NCI-H510A treated with DMSO at 0.1 percent for 48 hours (cell line): ENCODE measurements around the gene SMIM14.

ENCODE experiments used
- DNase-seq: peaks from one replicate; lab custom pipeline; 2025; lab: John Stamatoyannopoulos, UW

Gene SMIM14

GRCh38 chr4:39498727-39499020 lies 140.0 kb downstream of the SMIM14 start:
- DNase-seq, result no peak

- no peak for DNase-seq
Observed at GRCh38 chr4:39497909-39498726, 140.5 kb downstream of the SMIM14 start.
